ENCODE data around the gene CSNK2A1.
A peak's percentile ranks its signal among the peaks of the same experiment; 100 is the strongest.
"Not testable (repeated sequence)": the region's sequence is repeated elsewhere in the genome, so short reads cannot be mapped to it uniquely, and the experiment has no call there.

Gene CSNK2A1

GRCh38 chr20:480044-480443 lies 63.5 kb downstream of the CSNK2A1 start:
- no peak for DNase-seq

GRCh38 chr20:479487-479886 lies 64.1 kb downstream of the CSNK2A1 start:
- DNase-seq: no peak

GRCh38 chr20:478949-479429 lies 64.6 kb downstream of the CSNK2A1 start:
- DNase-seq: peak; percentile 41

GRCh38 chr20:478010-478948 lies 65.3 kb downstream of the CSNK2A1 start:
- DNase-seq: no peak

- DNase-seq: not testable (repeated sequence)
These were observed 66.9 kb downstream of the CSNK2A1 start for GRCh38 chr20:476561-477249.

GRCh38 chr20:475463-476357 lies 67.9 kb downstream of the CSNK2A1 start:
- no peak for DNase-seq

- DNase-seq: no peak
These were observed 69.0 kb downstream of the CSNK2A1 start for GRCh38 chr20:474581-474980.

GRCh38 chr20:472889-473292 lies 70.7 kb downstream of the CSNK2A1 start:
- DNase-seq: no peak

- no peak for DNase-seq
These were observed 71.3 kb downstream of the CSNK2A1 start for GRCh38 chr20:472137-472846.

GRCh38 chr20:469746-470490 lies 73.7 kb downstream of the CSNK2A1 start:
- DNase-seq: no peak

GRCh38 chr20:467755-468154 lies 75.8 kb downstream of the CSNK2A1 start:
- DNase-seq: no peak

- DNase-seq: peak; percentile 86
These were observed 81.2 kb downstream of the CSNK2A1 start, which contains the start of gene TBC1D20 for GRCh38 chr20:462199-462991. TSS of gene TBC1D20 (minus strand) at chr20:462533. CDS start at chr20:462405, 128 bp downstream.

GRCh38 chr20:461254-462198 lies 82.1 kb downstream of the CSNK2A1 start:
- peak; percentile 24 for DNase-seq

GRCh38 chr20:460707-461106 lies 82.9 kb downstream of the CSNK2A1 start:
- DNase-seq: no peak

GRCh38 chr20:460180-460579 lies 83.4 kb downstream of the CSNK2A1 start:
- no peak for DNase-seq

- DNase-seq: no peak
These were observed 84.8 kb downstream of the CSNK2A1 start for GRCh38 chr20:458776-459175.

GRCh38 chr20:454951-455350 lies 88.6 kb downstream of the CSNK2A1 start:
- no peak for DNase-seq

- DNase-seq: not testable (repeated sequence)
These were observed 91.6 kb downstream of the CSNK2A1 start for GRCh38 chr20:452021-452420.
